ENCODE data around the gene LASP1NB.
"Not testable (repeated sequence)": the region's sequence is repeated elsewhere in the genome, so short reads cannot be mapped to it uniquely, and the experiment has no call there.

Gene LASP1NB

GRCh38 chr17:38918916-38919315 is 6.5 kb upstream of the LASP1NB start:
- DNase-seq: no peak

GRCh38 chr17:38919316-38920078 is 5.9 kb upstream of the LASP1NB start:
- no peak for DNase-seq

GRCh38 chr17:38920374-38921291 is 4.8 kb upstream of the LASP1NB start:
- DNase-seq: no peak

DNA sequence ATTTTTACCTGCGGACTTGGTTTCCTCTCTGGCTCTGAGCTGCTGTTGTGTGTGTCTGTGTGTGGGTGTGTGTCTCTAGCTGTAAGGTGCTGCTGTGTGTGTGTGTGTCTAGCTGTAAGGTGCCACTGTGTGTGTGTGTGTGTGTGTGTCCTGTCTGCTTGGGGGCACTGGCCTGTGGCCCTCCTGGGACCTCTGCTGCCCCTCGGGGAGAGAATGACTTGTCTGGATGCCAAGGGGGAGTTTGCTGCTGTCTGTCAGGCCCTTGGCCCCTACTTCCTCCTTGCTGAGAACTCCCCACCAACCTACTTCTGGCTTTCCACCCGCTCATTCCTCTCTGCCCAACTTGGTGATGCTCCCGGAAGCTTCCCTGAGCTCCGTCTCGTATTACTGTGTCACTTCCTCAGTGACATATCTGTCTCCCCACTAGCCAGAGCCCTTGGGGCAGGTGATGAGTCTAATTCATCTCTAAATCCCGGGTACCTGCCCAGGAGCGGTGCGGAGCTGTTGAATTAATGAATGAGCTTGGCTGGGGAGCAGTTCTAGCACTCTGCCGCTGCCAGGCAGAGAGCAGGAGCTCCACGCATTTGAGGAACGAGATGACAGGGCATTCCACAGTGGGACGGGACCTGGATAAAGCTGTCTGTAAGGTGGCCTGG is 3.5 kb upstream of the LASP1NB start:
- DNase-seq: no peak

- DNase-seq: no peak
Observed at GRCh38 chr17:38922538-38923297, 2.7 kb upstream of the LASP1NB start.

- DNase-seq: no peak
Observed at GRCh38 chr17:38926293-38927070, 1.1 kb downstream of the LASP1NB start.

GRCh38 chr17:38930782-38931181 is 5.4 kb downstream of the LASP1NB start:
- not testable (repeated sequence) for DNase-seq

DNA sequence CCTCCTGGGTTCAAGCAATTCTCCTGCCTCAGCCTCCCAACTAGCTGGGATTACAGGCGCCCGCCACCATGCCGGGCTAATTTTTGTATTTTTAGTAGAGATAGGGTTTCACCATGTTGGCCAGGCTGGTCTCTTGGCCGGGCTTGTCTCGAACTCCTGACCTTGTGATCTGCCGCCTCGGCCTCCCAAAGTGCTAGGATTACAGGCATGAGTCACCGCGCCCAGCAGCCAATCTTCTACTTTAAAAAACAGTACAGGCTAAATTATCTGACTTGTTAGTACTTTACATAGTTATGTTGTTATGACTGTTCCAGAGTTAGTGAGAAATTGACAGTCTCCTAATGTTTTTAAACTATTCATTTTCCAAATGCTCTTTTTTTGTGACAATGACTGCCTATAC is 8.5 kb downstream of the LASP1NB start:
- not testable (repeated sequence) for DNase-seq

DNA sequence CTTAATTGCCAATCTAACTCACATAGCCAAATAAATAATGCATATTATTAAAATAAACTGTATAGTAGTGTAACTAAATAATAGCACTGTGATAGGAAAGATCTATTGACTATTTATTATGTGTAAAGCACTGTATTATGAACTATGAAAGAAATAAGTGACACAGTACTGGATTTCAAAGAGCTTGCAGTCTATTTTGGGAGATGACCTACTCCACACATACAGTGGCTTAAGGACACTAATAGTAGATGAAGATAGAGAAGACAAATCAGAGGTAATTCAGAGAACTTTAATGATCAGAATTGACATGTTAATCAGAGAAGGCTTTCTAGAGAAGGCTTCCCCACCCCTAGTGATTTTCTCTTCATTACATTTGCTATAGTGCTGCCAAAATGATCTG is 14.6 kb downstream of the LASP1NB start:
- no peak for DNase-seq

DNA sequence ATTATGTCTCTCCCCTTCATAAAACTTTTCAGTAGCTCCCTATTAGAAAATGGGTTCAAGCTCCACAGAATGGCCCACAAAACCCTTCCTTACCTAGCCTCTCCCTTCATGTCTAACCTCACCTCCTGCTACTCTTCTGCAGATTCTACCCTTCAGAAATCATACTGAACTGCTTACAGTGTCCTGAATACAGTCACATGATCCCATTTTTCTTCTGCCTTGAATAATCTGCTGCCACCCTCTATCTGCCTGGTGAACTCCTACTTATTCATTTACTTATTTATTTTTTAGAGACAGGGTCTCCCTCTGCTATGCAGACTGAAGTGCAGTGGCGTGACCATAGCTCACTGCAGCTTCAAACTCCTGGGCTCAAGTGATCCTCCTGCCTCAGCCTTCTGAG is 15.0 kb downstream of the LASP1NB start:
- no peak for DNase-seq

- no peak for DNase-seq
Observed at GRCh38 chr17:38942696-38943334, 17.4 kb downstream of the LASP1NB start.

- DNase-seq: no peak
Observed at GRCh38 chr17:38943607-38944006, 18.2 kb downstream of the LASP1NB start.

- DNase-seq: no peak
Observed at GRCh38 chr17:38947189-38947588, 21.8 kb downstream of the LASP1NB start.

GRCh38 chr17:38953800-38954199 is 28.4 kb downstream of the LASP1NB start:
- not testable (repeated sequence) for DNase-seq

DNA sequence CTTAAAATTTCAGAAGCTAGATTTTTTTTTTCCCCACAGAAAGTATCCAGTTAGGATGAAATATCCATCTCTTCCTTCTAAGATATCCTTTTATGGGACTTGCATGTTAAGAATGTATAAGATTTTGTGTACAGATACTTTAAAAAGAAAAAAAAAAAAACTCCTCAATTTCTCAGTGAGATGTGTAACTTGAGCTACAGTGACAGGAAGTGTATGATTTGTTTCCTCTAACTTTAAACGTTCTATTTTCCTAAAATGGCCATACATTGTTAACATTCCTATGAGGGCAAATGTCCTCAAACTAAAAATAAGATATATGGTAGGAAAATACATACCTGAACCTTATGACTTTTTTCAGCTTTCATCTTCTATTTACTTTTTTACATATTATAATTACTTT is 32.9 kb downstream of the LASP1NB start:
- DNase-seq: no peak

DNA sequence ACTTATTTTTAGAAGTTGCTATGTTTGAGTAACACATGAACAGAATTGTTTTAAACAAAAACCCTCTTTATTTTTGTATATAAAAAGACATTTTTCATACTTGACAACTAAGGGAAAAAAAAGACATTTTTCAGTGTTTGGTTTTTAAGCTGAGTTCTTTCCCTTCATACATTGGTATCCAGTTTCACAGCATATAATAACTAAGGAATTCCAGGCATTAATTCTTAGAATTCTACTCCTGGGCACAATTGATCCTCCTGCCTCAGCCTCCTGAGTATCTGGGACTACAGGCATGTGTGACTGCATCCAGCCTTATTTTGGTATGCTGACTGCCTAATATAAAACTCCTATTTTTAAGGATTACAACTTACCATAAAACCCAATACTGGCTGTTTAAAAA is 33.3 kb downstream of the LASP1NB start:
- DNase-seq: no peak

- no peak for DNase-seq
Observed at GRCh38 chr17:38959508-38959907, 34.1 kb downstream of the LASP1NB start.

GRCh38 chr17:38960402-38960801 is 35.0 kb downstream of the LASP1NB start:
- no peak for DNase-seq

GRCh38 chr17:38961413-38961812 is 36.0 kb downstream of the LASP1NB start:
- no peak for DNase-seq

GRCh38 chr17:38967290-38967738 is 41.9 kb downstream of the LASP1NB start, which contains the start of gene FBXO47:
Gene FBXO47, minus strand, starts transcription at chr17:38967403. Its CDS starts 4,378 bp downstream, at chr17:38963025.
- peak; percentile 82 for DNase-seq

DNA sequence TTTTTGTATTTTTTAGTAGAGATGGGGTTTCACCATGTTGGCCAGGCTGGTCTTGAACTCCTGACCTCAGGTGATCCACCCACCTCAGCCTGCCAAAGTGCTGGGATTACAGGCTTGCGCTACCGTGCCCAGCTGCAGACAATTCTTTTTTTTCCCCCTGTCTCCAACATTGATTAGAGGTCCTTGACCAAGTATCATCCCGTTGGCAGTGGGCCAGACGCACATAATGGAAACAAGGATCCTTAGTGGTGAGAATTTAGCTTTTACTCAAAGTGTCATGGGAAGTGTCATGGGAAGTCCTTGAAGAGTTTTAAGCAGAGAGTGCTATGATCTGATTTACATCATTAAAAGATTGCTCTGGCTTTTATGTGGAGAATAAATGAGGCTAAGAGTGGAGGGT is 43.9 kb downstream of the LASP1NB start:
- no peak for DNase-seq
